GM12892 (cell line): ENCODE measurements around the gene PLOD1.

Experiments
- POLR2A ChIP-seq: IDR thresholded peaks from 2 replicates; pipeline ENCODE4 v1.6.1; 2011; ENCODE audit warnings: low read depth, low read length, control low read depth
- POLR2AphosphoS5 ChIP-seq: IDR thresholded peaks from 2 replicates; pipeline ENCODE4 v1.6.1; 2011; ENCODE audit warnings: low read depth, low read length, control low read depth

- TF ChIP-seq POLR2A (no peak), POLR2AphosphoS5 (no peak)
Measured at GRCh38 chr1:12001996-12002493, 67.5 kb downstream of the PLOD1 start.
